ENCODE measurements around the gene CLTB. TPM values are rescaled to one million over a fixed set of nuclear protein-coding genes. Genes with fewer than 3 reads are reported as not detected.

Gene CLTB
- total and polyA plus RNA-seq, 2 of the 13 experiments (the other 11 are each of a cell fraction or from before 2014, with no cell fraction given), result 23.3 to 33.8 TPM

GRCh38 chr5:176440927-176441706 is 24.8 kb upstream of the CLTB start (continued):
- TF ChIP-seq DPF2 (CRISPR knock-in tag; IDR thresholded peaks at IDR 0.05; ENCODE audit: borderline replicate concordance, low read depth), result no peak
- TF ChIP-seq ZNF329 (CRISPR knock-in tag; IDR thresholded peaks at IDR 0.05; ENCODE audit: low read depth), result no peak
- no peak for TF ChIP-seq ETS1 (CRISPR knock-in tag; IDR thresholded peaks at IDR 0.05)
- peak; percentile 43 for TF ChIP-seq YY1 (IDR thresholded peaks at IDR 0.05; ENCODE audit: insufficient read depth, insufficient replicate concordance, low read depth, low read length)
- TF ChIP-seq ZNF609 (CRISPR knock-in tag; IDR thresholded peaks at IDR 0.05; ENCODE audit: borderline replicate concordance), result 0 out of 2 replicates have a peak, but pooled peaks have one; percentile 2
- TF ChIP-seq SRSF4 (IDR thresholded peaks at IDR 0.05; ENCODE audit: low read depth, low read length, poor library complexity, severe bottlenecking), result no peak
- TF ChIP-seq DZIP1 (CRISPR knock-in tag; IDR thresholded peaks at IDR 0.05), result no peak
- no peak for TF ChIP-seq ZNF841 (CRISPR knock-in tag; IDR thresholded peaks at IDR 0.05; ENCODE audit: borderline replicate concordance)
- TF ChIP-seq ISX (CRISPR knock-in tag; conservative IDR thresholded peaks at IDR 0.05), result no peak
- no peak for TF ChIP-seq ZNF761 (CRISPR knock-in tag; conservative IDR thresholded peaks at IDR 0.05)
- peak; percentile 84 for TF ChIP-seq ARID3A (IDR thresholded peaks at IDR 0.05; ENCODE audit: low read depth, low read length)
- peak; percentile 17; the same call in 1 of the 2 replicates for TF ChIP-seq MAX (IDR thresholded peaks at IDR 0.05)
- TF ChIP-seq ZNF788 (CRISPR knock-in tag; IDR thresholded peaks at IDR 0.05; ENCODE audit: borderline replicate concordance), result peak; percentile 49; the same call in 1 of the 2 replicates
- TF ChIP-seq ZNF451 (CRISPR knock-in tag; IDR thresholded peaks at IDR 0.05), result 0 out of 2 replicates have a peak, but pooled peaks have one; percentile 36
- no peak for TF ChIP-seq ZNF317 (CRISPR knock-in tag; IDR thresholded peaks at IDR 0.05)
- TF ChIP-seq NFIB (CRISPR knock-in tag; IDR thresholded peaks at IDR 0.05; ENCODE audit: borderline replicate concordance), result no peak
- TF ChIP-seq MEF2D (CRISPR knock-in tag; IDR thresholded peaks at IDR 0.05), result no peak

Measured in HepG2 (cell line).